T-cell (primary cell): ENCODE results near the gene GPR157. TPM values are rescaled to one million over a fixed set of nuclear protein-coding genes. Genes with fewer than 3 reads are reported as not detected.
"Not testable (repeated sequence)": the region's sequence is repeated elsewhere in the genome, so short reads cannot be mapped to it uniquely, and the experiment has no call there.

Experiments used
- ATAC-seq, 4 experiments: fragments of 200-7000 bp in 3 of 4; fragments of 150-1000 bp in 1 of 4; cut with Tn5 transposase; replicated peaks in 1 of 4; 1 replicate in 3 of 4; 2 replicates in 1 of 4; pipeline ENCODE4 v1.10.0; 2021; ENCODE audit warnings: moderate library complexity in 3 of 4, mild to moderate bottlenecking in 2 of 4, moderate number of reproducible peaks in 1 of 4
- CTCF ChIA-PET, 2 donors: fragments of 300-600 bp; sonication (Branson Sonifier 250); formaldehyde crosslinking; loops; one replicate each; lab custom pipeline; 2022; ENCODE audit warnings: antibody characterized with exemption in 2 of 2; lab: Charles Lee
- POLR2A ChIA-PET, 2 donors: fragments of 300-600 bp; sonication (Branson Sonifier 250); formaldehyde crosslinking; loops; one replicate each; lab custom pipeline; 2022; ENCODE audit warnings: antibody characterized with exemption in 2 of 2; lab: Charles Lee
- DNase-seq, 35 experiments: peaks; one replicate each; pipeline versions ENCODE4 v3.0.0 to v3.0.0-alpha.2; 2013 to 2023
- H3K27ac ChIP-seq: one replicate; pipeline ENCODE4 v1.5.1; 2013; ENCODE audit warnings: low read length
- H3K27me3 ChIP-seq, 2 experiments: replicated peaks in 1 of 2; 1 replicate in 1 of 2; 2 replicates in 1 of 2; pipeline versions ENCODE4 v1.6.1 to v1.7.0; 2013; ENCODE audit warnings: low read length in 1 of 2, mixed read lengths in 1 of 2; ENCODE audit not compliant: control insufficient read depth in 2 of 2, insufficient read depth in 2 of 2; ENCODE audit errors: extremely low read depth in 1 of 2
- H3K36me3 ChIP-seq, 2 donors: 1 replicate in 1 of 2; 2 replicates in 1 of 2; pipeline versions ENCODE4 v1.6.1 to v1.7.0; 2013; ENCODE audit warnings: low read length in 1 of 2; ENCODE audit not compliant: control insufficient read depth in 2 of 2, insufficient read depth in 1 of 2; ENCODE audit errors: extremely low read depth in 1 of 2
- H3K4me1 ChIP-seq, 2 experiments: 1 replicate in 1 of 2; 2 replicates in 1 of 2; pipeline versions ENCODE4 v1.6.1 to v1.7.0; 2013; ENCODE audit warnings: low read length in 2 of 2, mixed read lengths in 1 of 2; ENCODE audit not compliant: insufficient read depth in 2 of 2, control insufficient read depth in 1 of 2; ENCODE audit errors: extremely low read depth in 1 of 2
- H3K4me3 ChIP-seq, 2 donors: 1 replicate in 1 of 2; 2 replicates in 1 of 2; pipeline versions ENCODE4 v1.5.1 to v1.7.0; 2013; ENCODE audit warnings: mild to moderate bottlenecking in 2 of 2, low read length in 1 of 2, moderate library complexity in 1 of 2; ENCODE audit not compliant: control insufficient read depth in 1 of 2; ENCODE audit errors: extremely low read depth in 1 of 2
- H3K9me3 ChIP-seq: 2 replicates; pipeline ENCODE4 v1.7.0; 2013
- H3K27ac Mint-ChIP-seq, 2 donors: one replicate each; pipeline ENCODE4 v1.8.0; 2020 to 2021; ENCODE audit warnings: mild to moderate bottlenecking in 2 of 2, mixed read lengths in 2 of 2
- H3K27me3 Mint-ChIP-seq, 2 donors: one replicate each; pipeline ENCODE4 v1.8.0; 2021 to 2022; ENCODE audit warnings: mixed read lengths in 2 of 2
- H3K36me3 Mint-ChIP-seq: one replicate; pipeline ENCODE4 v1.8.0; 2021; ENCODE audit warnings: mixed read lengths
- H3K4me1 Mint-ChIP-seq, 3 donors: one replicate each; pipeline ENCODE4 v1.8.0; 2020 to 2022; ENCODE audit warnings: mixed read lengths in 3 of 3, mild to moderate bottlenecking in 1 of 3
- H3K4me3 Mint-ChIP-seq, 3 donors: one replicate each; pipeline ENCODE4 v1.8.0; 2020 to 2022; ENCODE audit warnings: mild to moderate bottlenecking in 3 of 3, mixed read lengths in 3 of 3, moderate library complexity in 3 of 3
- H3K9me3 Mint-ChIP-seq, 3 donors: one replicate each; pipeline ENCODE4 v1.8.0; 2020 to 2022; ENCODE audit warnings: mixed read lengths in 3 of 3
- WGBS: methylation state at CpG from one replicate; pipeline ENCODE4 v1.1.5; 2013; ENCODE audit warnings: missing lambda C conversion rate; ENCODE audit not compliant: insufficient coverage; 5-methylcytosine and 5-hydroxymethylcytosine counted together
- total RNA-seq, 35 experiments: library from RNA in 6 of 35; stranded (reverse) in 6 of 35; fragments of 120-200 nt in 1 of 35; gene quantifications; one replicate each; pipeline versions ENCODE4 v1.2.1 to v1.2.4 and lab custom pipeline; 2013 to 2026

Gene GPR157
- total RNA-seq, 5 donors from 2014 or later (not counting 1 experiment from before 2014, with no cell fraction given), result 7.1 to 10.7 (median 8.9) TPM

- ChIA-PET CTCF (interaction anchor here (0.5 to 1.1 kb wide), 6 partner anchors 11 to 819 kb away, joined by 3 to 10 read pairs (median 4); no protein-coding TSS in a partner anchor), POLR2A (interaction anchor here (0.6 to 0.7 kb wide), 4 partner anchors 9 to 801 kb away, joined by 3 to 4 read pairs (median 4); no protein-coding TSS in a partner anchor)
- Histone ChIP-seq H3K9me3 (no peaks in the 10 kb centered on the region), H3K27me3 (no peaks in the 10 kb centered on the region), H3K27ac (peak overlapping the region; percentile 2), H3K4me1 (peaks cover 6 to 25% of the 10 kb centered on the region in 2 experiments), H3K4me3 (peak overlapping the region; percentile 23 to 38), H3K36me3 (no peaks in the 10 kb centered on the region)
- H3K27ac Mint-ChIP-seq, result peak overlapping the region; percentile 77 to 82
- ATAC-seq, result peak; percentile 61 to 80 (median 67)
- H3K27me3 Mint-ChIP-seq, result peaks cover 0 to 3% of the 10 kb centered on the region in 2 donors
- WGBS, result 0% methylated on average over 24 of the region's 46 CpGs
- peaks cover 34 to 39% (median 35%) of the 10 kb centered on the region in 3 donors for H3K4me1 Mint-ChIP-seq
- H3K36me3 Mint-ChIP-seq, result no peaks in the 10 kb centered on the region
- DNase-seq, result peak; percentile 69 to 91 (median 82)
- H3K4me3 Mint-ChIP-seq, result peak overlapping the region; percentile 31 to 87 (median 63)
- H3K9me3 Mint-ChIP-seq, result no peaks in the 10 kb centered on the region
These were observed 552 bp upstream of the GPR157 start for GRCh38 chr1:9129266-9130041.

- H3K27me3 Mint-ChIP-seq, result no peaks in the 10 kb centered on the region
- Histone ChIP-seq H3K9me3 (no peaks in the 10 kb centered on the region), H3K4me3 (peak overlapping the region; percentile 68 to 72), H3K4me1 (peaks cover 6 to 25% of the 10 kb centered on the region in 2 experiments), H3K27me3 (no peaks in the 10 kb centered on the region), H3K27ac (no peak overlapping the region), H3K36me3 (no peaks in the 10 kb centered on the region)
- CTCF ChIA-PET, result interaction anchor here in 1 of 2 donors (0.6 kb wide), 1 partner anchor 1091 kb away, joined by 3 read pairs; no protein-coding TSS in a partner anchor
- POLR2A ChIA-PET, result no interaction called here
- H3K4me1 Mint-ChIP-seq, result peaks cover 35 to 39% (median 37%) of the 10 kb centered on the region in 3 donors
- peak overlapping the region; percentile 86 to 90 (median 87) for H3K4me3 Mint-ChIP-seq
- peak overlapping the region; percentile 16 to 17 for H3K27ac Mint-ChIP-seq
- no peaks in the 10 kb centered on the region for H3K9me3 Mint-ChIP-seq
- WGBS, result 57% methylated on average over 15 of the region's 16 CpGs
- DNase-seq (peak in 1 of 35 experiments; percentile 19), ATAC-seq (no peak)
- H3K36me3 Mint-ChIP-seq, result no peaks in the 10 kb centered on the region
These were observed 759 bp downstream of the GPR157 start for GRCh38 chr1:9128166-9128519.

GRCh38 chr1:9127395-9128165, 1.3 kb downstream of the GPR157 start:
- peaks cover 37 to 43% (median 41%) of the 10 kb centered on the region in 3 donors for H3K4me1 Mint-ChIP-seq
- no peaks in the 10 kb centered on the region for H3K9me3 Mint-ChIP-seq
- no peak overlapping the region for H3K27ac ChIP-seq
- ATAC-seq, result no peak
- H3K4me3 ChIP-seq, result no peak overlapping the region
- no peaks in the 10 kb centered on the region for H3K9me3 ChIP-seq
- H3K4me3 Mint-ChIP-seq, result peak overlapping the region; percentile 86 to 90 (median 87)
- H3K27me3 Mint-ChIP-seq, result no peaks in the 10 kb centered on the region
- H3K36me3 Mint-ChIP-seq, result no peaks in the 10 kb centered on the region
- H3K27me3 ChIP-seq, result no peaks in the 10 kb centered on the region
- 90% methylated on average over 11 of the region's 19 CpGs for WGBS
- no peak for DNase-seq
- POLR2A ChIA-PET, result no interaction called here
- no peaks in the 10 kb centered on the region for H3K36me3 ChIP-seq
- CTCF ChIA-PET, result no interaction called here
- H3K4me1 ChIP-seq, result peaks cover 10 to 29% of the 10 kb centered on the region in 2 experiments
- peak overlapping the region; percentile 16 to 17 for H3K27ac Mint-ChIP-seq

- ChIA-PET POLR2A (interaction anchor here (0.6 to 0.7 kb wide), 2 partner anchors 791 to 818 kb away, joined by 3 to 4 read pairs; no protein-coding TSS in a partner anchor), CTCF (no interaction called here)
- Histone ChIP-seq H3K4me1 (peaks cover 15 to 40% of the 10 kb centered on the region in 2 experiments), H3K27me3 (no peaks in the 10 kb centered on the region), H3K27ac (no peak overlapping the region), H3K4me3 (no peak overlapping the region), H3K9me3 (no peaks in the 10 kb centered on the region), H3K36me3 (no peaks in the 10 kb centered on the region)
- DNase-seq, result no peak
- Mint-ChIP-seq H3K4me3 (peak overlapping the region; percentile 25 to 87 (median 28)), H3K9me3 (no peaks in the 10 kb centered on the region), H3K27me3 (no peaks in the 10 kb centered on the region), H3K4me1 (peaks cover 47 to 52% (median 51%) of the 10 kb centered on the region in 3 donors), H3K27ac (no peak overlapping the region), H3K36me3 (no peaks in the 10 kb centered on the region)
- ATAC-seq, result no peak
- WGBS, result no CpG with 5 or more reads among the region's 2 CpGs
These were observed 2.4 kb downstream of the GPR157 start for GRCh38 chr1:9126511-9126910.

- POLR2A ChIA-PET, H3K9me3 Mint-ChIP-seq, H3K27ac ChIP-seq, H3K27me3 ChIP-seq, CTCF ChIA-PET, DNase-seq, H3K4me3 Mint-ChIP-seq, H3K36me3 Mint-ChIP-seq, H3K27ac Mint-ChIP-seq, H3K9me3 ChIP-seq, ATAC-seq, H3K36me3 ChIP-seq, H3K27me3 Mint-ChIP-seq, H3K4me3 ChIP-seq: not testable (repeated sequence)
- 40% methylated on average over 1 of the region's 9 CpGs for WGBS
- H3K4me1 ChIP-seq, result peaks cover 15 to 40% of the 10 kb centered on the region in 2 experiments
- peaks cover 47 to 53% (median 51%) of the 10 kb centered on the region in 3 donors for H3K4me1 Mint-ChIP-seq
These were observed 3.1 kb downstream of the GPR157 start for GRCh38 chr1:9125847-9126246.

GRCh38 chr1:9125325-9125724, 3.6 kb downstream of the GPR157 start:
- ATAC-seq (no peak), DNase-seq (no peak)
- Histone ChIP-seq H3K27ac (no peak overlapping the region), H3K9me3 (no peaks in the 10 kb centered on the region), H3K27me3 (no peaks in the 10 kb centered on the region), H3K4me3 (no peak overlapping the region), H3K36me3 (no peaks in the 10 kb centered on the region), H3K4me1 (peaks cover 15 to 40% of the 10 kb centered on the region in 2 experiments)
- ChIA-PET POLR2A (no interaction called here), CTCF (no interaction called here)
- no peak overlapping the region for H3K27ac Mint-ChIP-seq
- WGBS, result no CpG with 5 or more reads among the region's 4 CpGs
- peaks cover 47 to 53% (median 51%) of the 10 kb centered on the region in 3 donors for H3K4me1 Mint-ChIP-seq
- no peak overlapping the region for H3K4me3 Mint-ChIP-seq
- H3K9me3 Mint-ChIP-seq, result no peaks in the 10 kb centered on the region
- H3K36me3 Mint-ChIP-seq, result no peaks in the 10 kb centered on the region
- no peaks in the 10 kb centered on the region for H3K27me3 Mint-ChIP-seq
